HepG2 (cell line): Measurements from ENCODE around the gene PGPEP1. TPM values are rescaled to one million over a fixed set of nuclear protein-coding genes. Genes with fewer than 3 reads are reported as not detected.

ENCODE experiments used
- CHD2 ChIP-seq: IDR thresholded peaks from 2 replicates; pipeline ENCODE4 v1.6.1; 2011; ENCODE audit warnings: low read depth, low read length, improper control_type of control experiment
- IRX3 ChIP-seq: sonication (generic); formaldehyde crosslinking; IDR thresholded peaks from 2 replicates; pipeline ENCODE4 v1.8.1; 2023; ENCODE audit warnings: mild to moderate bottlenecking, low read depth, missing genetic modification reagents, borderline replicate concordance
- KLF11 ChIP-seq: IDR thresholded peaks from 2 replicates; pipeline ENCODE4 v1.6.1; 2016; ENCODE audit warnings: missing compliant biosample characterization
- MZF1 ChIP-seq: sonication (generic); formaldehyde crosslinking; IDR thresholded peaks from 2 replicates; pipeline ENCODE4 v1.8.1; 2023; ENCODE audit warnings: mild to moderate bottlenecking, missing genetic modification reagents, borderline replicate concordance
- NFKBIZ ChIP-seq: IDR thresholded peaks from 2 replicates; pipeline ENCODE4 v1.6.1; 2018; ENCODE audit warnings: missing genetic modification reagents, missing compliant biosample characterization
- RFXANK ChIP-seq: IDR thresholded peaks from 2 replicates; pipeline ENCODE4 v1.6.1; 2016
- SALL1 ChIP-seq: sonication (generic); formaldehyde crosslinking; IDR thresholded peaks from 2 replicates; pipeline ENCODE4 v1.8.0; 2022; ENCODE audit warnings: mild to moderate bottlenecking, missing genetic modification reagents
- TOPORS ChIP-seq: sonication (generic); formaldehyde crosslinking; IDR thresholded peaks from 2 replicates; pipeline ENCODE4 v1.8.0; 2023; ENCODE audit warnings: mild to moderate bottlenecking, missing genetic modification reagents
- ZBTB20 ChIP-seq: sonication (generic); formaldehyde crosslinking; IDR thresholded peaks from 2 replicates; pipeline ENCODE4 v1.8.1; 2023; ENCODE audit warnings: missing genetic modification reagents, low read depth, mild to moderate bottlenecking, borderline replicate concordance
- ZFP1 ChIP-seq: IDR thresholded peaks from 2 replicates; pipeline ENCODE4 v1.6.1; 2016
- ZNF224 ChIP-seq: sonication (generic); formaldehyde crosslinking; IDR thresholded peaks from 2 replicates; pipeline ENCODE4 v1.5.0; 2020; ENCODE audit warnings: mild to moderate bottlenecking, missing genetic modification reagents
- ZNF431 ChIP-seq: sonication (generic); formaldehyde crosslinking; IDR thresholded peaks from 2 replicates; pipeline ENCODE4 v1.9.0; 2022; ENCODE audit warnings: missing genetic modification reagents, low read depth, mild to moderate bottlenecking, borderline replicate concordance
- ZNF547 ChIP-seq: sonication (generic); formaldehyde crosslinking; IDR thresholded peaks from 2 replicates; pipeline ENCODE4 v1.5.1; 2020; ENCODE audit warnings: mild to moderate bottlenecking, missing genetic modification reagents
- ZSCAN31 ChIP-seq: sonication (generic); formaldehyde crosslinking; IDR thresholded peaks from 2 replicates; pipeline ENCODE4 v1.5.0; 2020; ENCODE audit warnings: low read depth, mild to moderate bottlenecking, missing genetic modification reagents
- polyA plus RNA-seq, 8 experiments: library from polyadenylated mRNA; depleted of rRNA in 3 of 8; stranded (reverse) in 7 of 8; unstranded in 1 of 8; fragments of >200 nt; fragmentation: Illumina TruSeq in 4 of 8; extraction: Trizol in 4 of 8; gene quantifications; 2 replicates each; pipeline versions ENCODE4 v1.2.1 to v1.2.3, GENCODE V29; 2011 to 2016; ENCODE audit warnings: low read depth in 4 of 8, missing spikeins in 1 of 8, mixed read lengths in 1 of 8; ENCODE audit not compliant: insufficient read depth in 1 of 8
- total RNA-seq, 5 experiments: library from RNA; depleted of rRNA; stranded (reverse); fragments of >200 nt; fragmentation: Illumina TruSeq; extraction: Trizol; gene quantifications; 2 replicates each; pipeline ENCODE4 v1.2.3, GENCODE V29; 2016; ENCODE audit warnings: low read depth in 1 of 5
- TF ChIP-seq, protein P1 (sequence below): sonication (generic); formaldehyde crosslinking; conservative IDR thresholded peaks from 2 replicates; pipeline ENCODE4 v1.4.0; 2020; ENCODE audit warnings: missing genetic modification reagents
- TF ChIP-seq, protein P2 (sequence below): sonication (generic); formaldehyde crosslinking; IDR thresholded peaks from 2 replicates; pipeline ENCODE4 v1.5.0; 2020; ENCODE audit warnings: mild to moderate bottlenecking, missing genetic modification reagents, borderline replicate concordance
- TF ChIP-seq, protein P3 (sequence below): sonication (generic); formaldehyde crosslinking; conservative IDR thresholded peaks from 2 replicates; pipeline ENCODE4 v1.8.1; 2023; ENCODE audit warnings: missing genetic modification reagents
- TF ChIP-seq, protein P4 (sequence below): sonication (generic); formaldehyde crosslinking; IDR thresholded peaks from 2 replicates; pipeline ENCODE4 v1.4.0; 2020; ENCODE audit warnings: missing genetic modification reagents, low read depth, mild to moderate bottlenecking, borderline replicate concordance

PGPEP1 gene
- total and polyA plus RNA-seq, 2 of the 13 experiments (the other 11 are each of a cell fraction or from before 2014, with no cell fraction given): 53.1 to 56.6 TPM

DNA sequence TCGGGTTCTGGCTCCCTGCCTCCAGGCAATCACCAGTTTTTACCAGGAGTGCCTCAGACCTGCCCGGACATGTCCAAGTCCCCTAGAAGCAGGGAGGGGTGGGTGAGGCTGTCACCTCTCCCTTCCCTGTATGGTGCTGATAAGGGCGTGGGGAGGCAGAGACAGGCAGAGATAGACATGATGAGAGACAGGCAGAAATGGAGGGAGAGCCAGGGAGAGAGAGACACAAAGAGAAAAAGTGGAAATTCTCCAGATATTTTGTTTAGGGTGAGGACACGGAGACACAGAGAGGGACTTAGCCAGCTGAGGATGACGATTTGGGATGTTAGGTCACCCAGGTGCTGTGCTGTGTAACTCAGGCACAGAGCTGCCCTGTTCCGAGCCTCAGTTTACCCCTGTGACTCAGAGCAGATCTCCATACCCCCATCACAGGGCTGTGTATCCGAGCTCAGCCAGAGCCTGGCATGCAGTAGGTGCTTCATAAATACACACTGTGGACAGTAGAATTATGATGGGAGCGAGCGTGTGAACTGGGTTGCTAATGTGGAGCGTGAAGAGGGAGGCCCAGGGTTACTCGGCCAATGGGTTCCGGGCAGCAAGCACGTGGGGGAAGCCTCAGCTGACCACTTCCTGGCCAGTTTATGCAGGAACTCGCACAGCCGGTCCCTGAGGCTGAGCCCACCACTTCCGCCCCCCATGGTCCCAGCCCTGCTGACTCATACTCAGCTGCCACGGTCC lies 33.7 kb downstream of the PGPEP1 start (continued):
- TF ChIP-seq, protein P1, sequence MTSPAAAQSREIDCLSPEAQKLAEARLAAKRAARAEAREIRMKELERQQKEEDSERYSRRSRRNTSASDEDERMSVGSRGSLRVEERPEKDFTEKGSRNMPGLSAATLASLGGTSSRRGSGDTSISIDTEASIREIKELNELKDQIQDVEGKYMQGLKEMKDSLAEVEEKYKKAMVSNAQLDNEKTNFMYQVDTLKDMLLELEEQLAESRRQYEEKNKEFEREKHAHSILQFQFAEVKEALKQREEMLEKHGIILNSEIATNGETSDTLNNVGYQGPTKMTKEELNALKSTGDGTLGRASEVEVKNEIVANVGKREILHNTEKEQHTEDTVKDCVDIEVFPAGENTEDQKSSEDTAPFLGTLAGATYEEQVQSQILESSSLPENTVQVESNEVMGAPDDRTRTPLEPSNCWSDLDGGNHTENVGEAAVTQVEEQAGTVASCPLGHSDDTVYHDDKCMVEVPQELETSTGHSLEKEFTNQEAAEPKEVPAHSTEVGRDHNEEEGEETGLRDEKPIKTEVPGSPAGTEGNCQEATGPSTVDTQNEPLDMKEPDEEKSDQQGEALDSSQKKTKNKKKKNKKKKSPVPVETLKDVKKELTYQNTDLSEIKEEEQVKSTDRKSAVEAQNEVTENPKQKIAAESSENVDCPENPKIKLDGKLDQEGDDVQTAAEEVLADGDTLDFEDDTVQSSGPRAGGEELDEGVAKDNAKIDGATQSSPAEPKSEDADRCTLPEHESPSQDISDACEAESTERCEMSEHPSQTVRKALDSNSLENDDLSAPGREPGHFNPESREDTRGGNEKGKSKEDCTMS (CRISPR knock-in tag): no peak
- TF ChIP-seq TOPORS (CRISPR knock-in tag) (0 out of 2 replicates have a peak, but pooled peaks have one; percentile 12), KLF11 (no peak), MZF1 (CRISPR knock-in tag) (no peak), ZFP1 (CRISPR knock-in tag) (peak; percentile 74; the same call in 1 of the 2 replicates), ZBTB20 (CRISPR knock-in tag) (no peak), IRX3 (CRISPR knock-in tag) (no peak), RFXANK (no peak), CHD2 (no peak), ZNF547 (CRISPR knock-in tag) (no peak; the same call in 1 of the 2 replicates), NFKBIZ (CRISPR knock-in tag) (no peak), ZNF224 (CRISPR knock-in tag) (no peak), SALL1 (CRISPR knock-in tag) (peak; percentile 87), ZNF431 (CRISPR knock-in tag) (peak; percentile 84; the same call in 1 of the 2 replicates), ZSCAN31 (CRISPR knock-in tag) (no peak)
- TF ChIP-seq, protein P2, sequence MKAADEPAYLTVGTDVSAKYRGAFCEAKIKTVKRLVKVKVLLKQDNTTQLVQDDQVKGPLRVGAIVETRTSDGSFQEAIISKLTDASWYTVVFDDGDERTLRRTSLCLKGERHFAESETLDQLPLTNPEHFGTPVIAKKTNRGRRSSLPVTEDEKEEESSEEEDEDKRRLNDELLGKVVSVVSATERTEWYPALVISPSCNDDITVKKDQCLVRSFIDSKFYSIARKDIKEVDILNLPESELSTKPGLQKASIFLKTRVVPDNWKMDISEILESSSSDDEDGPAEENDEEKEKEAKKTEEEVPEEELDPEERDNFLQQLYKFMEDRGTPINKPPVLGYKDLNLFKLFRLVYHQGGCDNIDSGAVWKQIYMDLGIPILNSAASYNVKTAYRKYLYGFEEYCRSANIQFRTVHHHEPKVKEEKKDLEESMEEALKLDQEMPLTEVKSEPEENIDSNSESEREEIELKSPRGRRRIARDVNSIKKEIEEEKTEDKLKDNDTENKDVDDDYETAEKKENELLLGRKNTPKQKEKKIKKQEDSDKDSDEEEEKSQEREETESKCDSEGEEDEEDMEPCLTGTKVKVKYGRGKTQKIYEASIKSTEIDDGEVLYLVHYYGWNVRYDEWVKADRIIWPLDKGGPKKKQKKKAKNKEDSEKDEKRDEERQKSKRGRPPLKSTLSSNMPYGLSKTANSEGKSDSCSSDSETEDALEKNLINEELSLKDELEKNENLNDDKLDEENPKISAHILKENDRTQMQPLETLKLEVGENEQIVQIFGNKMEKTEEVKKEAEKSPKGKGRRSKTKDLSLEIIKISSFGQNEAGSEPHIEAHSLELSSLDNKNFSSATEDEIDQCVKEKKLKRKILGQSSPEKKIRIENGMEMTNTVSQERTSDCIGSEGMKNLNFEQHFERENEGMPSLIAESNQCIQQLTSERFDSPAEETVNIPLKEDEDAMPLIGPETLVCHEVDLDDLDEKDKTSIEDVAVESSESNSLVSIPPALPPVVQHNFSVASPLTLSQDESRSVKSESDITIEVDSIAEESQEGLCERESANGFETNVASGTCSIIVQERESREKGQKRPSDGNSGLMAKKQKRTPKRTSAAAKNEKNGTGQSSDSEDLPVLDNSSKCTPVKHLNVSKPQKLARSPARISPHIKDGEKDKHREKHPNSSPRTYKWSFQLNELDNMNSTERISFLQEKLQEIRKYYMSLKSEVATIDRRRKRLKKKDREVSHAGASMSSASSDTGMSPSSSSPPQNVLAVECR: peak; percentile 77; the same call in 1 of the 2 replicates
- TF ChIP-seq, protein P3, sequence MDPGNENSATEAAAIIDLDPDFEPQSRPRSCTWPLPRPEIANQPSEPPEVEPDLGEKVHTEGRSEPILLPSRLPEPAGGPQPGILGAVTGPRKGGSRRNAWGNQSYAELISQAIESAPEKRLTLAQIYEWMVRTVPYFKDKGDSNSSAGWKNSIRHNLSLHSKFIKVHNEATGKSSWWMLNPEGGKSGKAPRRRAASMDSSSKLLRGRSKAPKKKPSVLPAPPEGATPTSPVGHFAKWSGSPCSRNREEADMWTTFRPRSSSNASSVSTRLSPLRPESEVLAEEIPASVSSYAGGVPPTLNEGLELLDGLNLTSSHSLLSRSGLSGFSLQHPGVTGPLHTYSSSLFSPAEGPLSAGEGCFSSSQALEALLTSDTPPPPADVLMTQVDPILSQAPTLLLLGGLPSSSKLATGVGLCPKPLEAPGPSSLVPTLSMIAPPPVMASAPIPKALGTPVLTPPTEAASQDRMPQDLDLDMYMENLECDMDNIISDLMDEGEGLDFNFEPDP (CRISPR knock-in tag): no peak
- TF ChIP-seq, protein P4, sequence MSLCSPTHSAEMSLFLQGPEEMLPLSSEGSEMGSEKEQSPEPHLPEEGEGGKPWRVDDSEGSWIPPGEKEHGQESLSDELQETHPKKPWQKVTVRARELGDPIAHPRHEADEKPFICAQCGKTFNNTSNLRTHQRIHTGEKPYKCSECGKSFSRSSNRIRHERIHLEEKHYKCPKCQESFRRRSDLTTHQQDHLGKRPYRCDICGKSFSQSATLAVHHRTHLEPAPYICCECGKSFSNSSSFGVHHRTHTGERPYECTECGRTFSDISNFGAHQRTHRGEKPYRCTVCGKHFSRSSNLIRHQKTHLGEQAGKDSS (CRISPR knock-in tag): no peak
